ENCODE measurements around the gene TRAPPC10. TPM values are rescaled to one million over a fixed set of nuclear protein-coding genes. Genes with fewer than 3 reads are reported as not detected.

The TRAPPC10 gene
- total and polyA plus RNA-seq, 2 donors from 2014 or later: 8.8 to 48.5 TPM

DNA sequence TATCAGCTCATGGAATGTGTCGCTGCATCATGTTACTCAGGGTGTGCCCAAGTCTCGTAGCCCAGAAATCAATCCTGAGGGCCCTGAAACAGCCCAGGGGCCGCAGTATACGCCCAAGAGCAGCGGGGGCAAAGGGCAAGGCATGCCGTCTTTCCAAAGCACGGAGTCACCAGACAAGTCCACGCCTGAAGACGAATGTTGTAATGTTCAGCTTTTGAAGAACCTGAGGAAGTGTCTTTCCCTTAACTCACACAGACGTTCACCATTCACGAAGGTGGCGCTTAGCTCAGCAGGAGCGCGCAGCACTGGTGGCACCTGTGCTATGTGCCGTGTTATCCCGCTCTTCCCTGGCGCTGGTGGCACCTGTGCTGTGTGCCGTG, 76.3 kb downstream of the TRAPPC10 start:
- FAIRE-seq (no peak), DNase-seq (peak in 1 of 5 donors; percentile 30)
- TF ChIP-seq, protein P1, sequence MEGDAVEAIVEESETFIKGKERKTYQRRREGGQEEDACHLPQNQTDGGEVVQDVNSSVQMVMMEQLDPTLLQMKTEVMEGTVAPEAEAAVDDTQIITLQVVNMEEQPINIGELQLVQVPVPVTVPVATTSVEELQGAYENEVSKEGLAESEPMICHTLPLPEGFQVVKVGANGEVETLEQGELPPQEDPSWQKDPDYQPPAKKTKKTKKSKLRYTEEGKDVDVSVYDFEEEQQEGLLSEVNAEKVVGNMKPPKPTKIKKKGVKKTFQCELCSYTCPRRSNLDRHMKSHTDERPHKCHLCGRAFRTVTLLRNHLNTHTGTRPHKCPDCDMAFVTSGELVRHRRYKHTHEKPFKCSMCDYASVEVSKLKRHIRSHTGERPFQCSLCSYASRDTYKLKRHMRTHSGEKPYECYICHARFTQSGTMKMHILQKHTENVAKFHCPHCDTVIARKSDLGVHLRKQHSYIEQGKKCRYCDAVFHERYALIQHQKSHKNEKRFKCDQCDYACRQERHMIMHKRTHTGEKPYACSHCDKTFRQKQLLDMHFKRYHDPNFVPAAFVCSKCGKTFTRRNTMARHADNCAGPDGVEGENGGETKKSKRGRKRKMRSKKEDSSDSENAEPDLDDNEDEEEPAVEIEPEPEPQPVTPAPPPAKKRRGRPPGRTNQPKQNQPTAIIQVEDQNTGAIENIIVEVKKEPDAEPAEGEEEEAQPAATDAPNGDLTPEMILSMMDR (IDR thresholded peaks at IDR 0.05; ENCODE audit: borderline replicate concordance, extremely low read depth, insufficient read depth): no peak
- Histone ChIP-seq H3K9me3 (ENCODE audit: control insufficient read depth in 2 of 3, insufficient read depth in 1 of 3, low read length in 3 of 3) (no peaks in the 10 kb centered on the region), H3K27me3 (ENCODE audit: control insufficient read depth, insufficient read depth, low read length) (no peaks in the 10 kb centered on the region), H3K4me3 (ENCODE audit: low read length in 3 of 3) (no peak overlapping the region), H3K4me1 (ENCODE audit: control insufficient read depth in 2 of 3, insufficient read depth in 2 of 3, low read depth in 1 of 3, low read length in 3 of 3) (peaks cover 2 to 59% (median 27%) of the 10 kb centered on the region in 3 donors), H3K9ac (ENCODE audit: low read length in 3 of 3) (no peak overlapping the region), H3K27ac (ENCODE audit: low read depth in 2 of 2, low read length in 2 of 2) (peak overlapping the region; percentile 33 to 83), H3K36me3 (ENCODE audit: control insufficient read depth in 2 of 3, insufficient read depth in 3 of 3, low read length in 3 of 3) (peaks cover 2 to 25% (median 5%) of the 10 kb centered on the region in 3 donors)
- intact Hi-C loops (cut with DNase I): no loop called here

DNA sequence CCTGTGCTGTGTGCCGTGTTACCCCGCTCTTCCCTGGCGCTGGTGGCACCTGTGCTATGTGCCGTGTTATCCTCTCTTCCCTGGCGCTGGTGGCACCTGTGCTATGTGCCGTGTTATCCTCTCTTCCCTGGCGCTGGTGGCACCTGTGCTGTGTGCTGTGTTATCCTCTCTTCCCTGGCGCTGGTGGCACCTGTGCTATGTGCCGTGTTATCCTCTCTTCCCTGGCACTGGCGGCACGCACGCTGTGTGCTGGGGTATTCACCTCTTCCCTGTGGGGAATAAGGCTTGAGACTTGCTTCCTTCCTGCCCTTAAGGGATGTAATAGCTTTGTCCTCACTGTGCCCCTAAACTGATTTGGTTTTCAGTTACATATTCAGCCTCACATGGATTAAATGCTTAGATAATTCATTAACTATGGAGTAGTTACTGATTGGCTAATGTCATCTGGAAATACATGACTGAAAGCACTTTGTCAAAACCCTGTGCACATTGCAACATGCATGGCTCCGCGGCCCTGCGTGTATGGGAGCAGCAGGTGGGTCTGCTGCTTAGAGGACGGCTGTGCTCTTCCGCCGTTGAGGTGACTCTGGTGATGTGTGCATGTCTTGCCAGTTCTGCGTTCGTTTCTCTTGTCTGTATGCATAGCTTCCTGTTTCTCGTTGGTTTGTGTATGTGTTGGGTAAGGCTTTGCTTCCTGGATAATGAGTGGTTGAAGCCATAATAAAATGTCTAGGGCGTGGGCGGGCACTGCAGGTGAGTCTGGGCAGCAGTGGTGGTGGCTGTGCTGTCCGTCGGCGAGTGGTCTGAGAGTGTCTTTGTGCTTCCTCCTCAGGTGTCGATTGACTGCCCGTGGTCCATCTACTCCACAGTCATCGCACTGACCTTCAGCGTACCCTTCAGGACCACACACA, 77.1 kb downstream of the TRAPPC10 start:
- H3K36me3 ChIP-seq (ENCODE audit: control insufficient read depth in 2 of 3, insufficient read depth in 3 of 3, low read length in 3 of 3): peaks cover 2 to 29% (median 6%) of the 10 kb centered on the region in 3 donors
- TF ChIP-seq, protein P1 (IDR thresholded peaks at IDR 0.05; ENCODE audit: borderline replicate concordance, extremely low read depth, insufficient read depth): no peak
- peak overlapping the region in 2 of 3 donors; percentile 56 to 57 for H3K4me3 ChIP-seq (ENCODE audit: low read length in 3 of 3)
- peaks cover 2 to 50% (median 26%) of the 10 kb centered on the region in 3 donors for H3K4me1 ChIP-seq (ENCODE audit: control insufficient read depth in 2 of 3, insufficient read depth in 2 of 3, low read depth in 1 of 3, low read length in 3 of 3)
- no peaks in the 10 kb centered on the region for H3K27me3 ChIP-seq (ENCODE audit: control insufficient read depth, insufficient read depth, low read length)
- FAIRE-seq (no peak), DNase-seq (peak in 4 of 5 donors; percentile 53 to 86 (median 82))
- H3K9ac ChIP-seq (ENCODE audit: low read length in 3 of 3): no peak overlapping the region
- no peaks in the 10 kb centered on the region for H3K9me3 ChIP-seq (ENCODE audit: control insufficient read depth in 2 of 3, insufficient read depth in 1 of 3, low read length in 3 of 3)
- intact Hi-C loops (cut with DNase I): no loop called here
- peak overlapping the region; percentile 48 to 83 for H3K27ac ChIP-seq (ENCODE audit: low read depth in 2 of 2, low read length in 2 of 2)

DNA sequence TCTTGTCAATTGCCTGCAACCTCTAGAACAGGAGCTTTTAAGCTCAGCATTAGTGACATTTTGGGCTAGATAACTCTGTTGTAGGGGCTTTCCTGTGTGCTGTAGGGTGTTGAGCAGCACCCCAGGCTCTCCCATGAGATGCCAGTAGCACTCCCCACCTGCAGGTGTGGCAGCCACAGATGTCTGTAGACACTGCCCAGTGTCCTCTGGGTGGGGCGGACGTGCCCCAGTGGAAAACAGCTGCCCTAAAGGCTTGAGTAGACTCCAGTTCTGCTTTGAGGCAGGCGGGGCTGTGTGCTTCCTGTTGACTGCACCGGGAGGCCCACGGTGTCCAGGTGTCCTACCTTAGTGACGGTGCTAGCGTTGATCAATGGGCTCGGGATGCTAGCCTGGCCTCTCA, 78.2 kb downstream of the TRAPPC10 start:
- peaks cover 2 to 30% (median 7%) of the 10 kb centered on the region in 3 donors for H3K36me3 ChIP-seq (ENCODE audit: control insufficient read depth in 2 of 3, insufficient read depth in 3 of 3, low read length in 3 of 3)
- FAIRE-seq: no peak
- H3K27me3 ChIP-seq (ENCODE audit: control insufficient read depth, insufficient read depth, low read length): no peaks in the 10 kb centered on the region
- no peaks in the 10 kb centered on the region for H3K9me3 ChIP-seq (ENCODE audit: control insufficient read depth in 2 of 3, insufficient read depth in 1 of 3, low read length in 3 of 3)
- TF ChIP-seq, protein P1 (IDR thresholded peaks at IDR 0.05; ENCODE audit: borderline replicate concordance, extremely low read depth, insufficient read depth): no peak
- H3K9ac ChIP-seq (ENCODE audit: low read length in 3 of 3): no peak overlapping the region
- DNase-seq: no peak
- intact Hi-C loops (cut with DNase I): no loop called here
- peak overlapping the region in 1 of 3 donors; percentile 56 for H3K4me3 ChIP-seq (ENCODE audit: low read length in 3 of 3)
- peaks cover 2 to 41% (median 19%) of the 10 kb centered on the region in 3 donors for H3K4me1 ChIP-seq (ENCODE audit: control insufficient read depth in 2 of 3, insufficient read depth in 2 of 3, low read depth in 1 of 3, low read length in 3 of 3)
- H3K27ac ChIP-seq (ENCODE audit: low read depth in 2 of 2, low read length in 2 of 2): peak overlapping the region; percentile 48 to 83

All from kidney (tissue), 14 donors.